Heart left ventricle (tissue), 13 donors: ENCODE measurements around the gene MOSPD3.

Experiments used
- POLR2A ChIP-seq, 2 donors: fragments of 450-650 bp; IDR thresholded peaks; one replicate each; pipeline ENCODE4 v1.6.1; 2017; ENCODE audit warnings: antibody characterized with exemption in 2 of 2, mild to moderate bottlenecking in 2 of 2, moderate library complexity in 2 of 2
- TF ChIP-seq, protein P1 (sequence below), 12 donors: fragments of 200-600 bp; sonication (generic) in 4 of 12; IDR thresholded peaks; one replicate each; pipeline versions ENCODE4 v1.5.0 to v1.8.0; 2018 to 2022; ENCODE audit warnings: antibody characterized with exemption in 12 of 12, mild to moderate bottlenecking in 5 of 12
- donor health status: ischemic (EF 13 %, LVEDD 7.1; RV severe dilation, severe dysfunction).
- donor health status: DM: no; HTN: yes; CAD: no.
- donor health status: DM: no; HTN: no; CAD: no.
- donor health status: ischemic (EF 25% LVEDD 6.9; RV normal size, moderate dysfunction).
- donor health status: ischemic (EF 25% LVEDD 5.7; RV mildly dilated, moderate dysfunction).
- donor health status: ischemic (EF 35%, LVEDD 5.7; RV mildly dilated, moderate dysfunction).
- donor health status: nonischemic (EF 11% LVEDD 7.7; RV severe dilation, severe dysfunction).
- donor health status: DM: yes; HTN: yes; CAD: no.
- donor health status: PGD.
- donor health status: ischemic (EF 29% LVEDD 5.4; RV normal size, mild dysfunction).
- donor health status: nonischemic (EF 23%, LVEDD 6.1; RV moderate dilation, normal function).

DNA sequence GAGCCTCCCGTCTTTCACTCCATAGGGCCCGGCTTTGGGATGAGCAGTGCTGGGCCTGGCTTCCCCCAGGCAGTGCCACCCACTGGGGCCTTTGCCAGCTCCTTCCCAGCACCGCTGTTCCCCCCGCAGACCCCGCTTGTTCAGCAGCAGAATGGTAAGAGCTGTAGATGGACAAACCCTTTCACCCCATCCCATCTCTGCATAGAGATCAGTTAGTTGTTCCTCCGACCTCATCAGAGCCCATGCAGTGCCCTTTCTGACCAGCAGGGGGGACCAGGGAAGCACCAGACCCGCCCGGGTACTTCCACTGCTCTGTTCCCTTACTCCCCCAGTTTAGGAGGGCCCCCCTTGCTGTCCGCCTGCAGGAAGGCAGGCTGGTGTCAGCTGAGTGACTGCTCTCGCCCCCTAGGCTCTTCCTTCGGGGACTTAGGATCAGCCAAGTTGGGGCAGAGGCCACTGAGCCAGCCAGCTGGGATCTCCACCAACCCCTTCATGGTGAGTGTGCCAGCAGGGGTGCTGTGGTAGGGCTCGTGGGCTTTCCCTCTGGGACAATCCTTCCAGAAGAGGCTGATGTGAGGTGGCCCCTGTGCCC is 48.4 kb upstream of the MOSPD3 start:
- TF ChIP-seq, protein P1, sequence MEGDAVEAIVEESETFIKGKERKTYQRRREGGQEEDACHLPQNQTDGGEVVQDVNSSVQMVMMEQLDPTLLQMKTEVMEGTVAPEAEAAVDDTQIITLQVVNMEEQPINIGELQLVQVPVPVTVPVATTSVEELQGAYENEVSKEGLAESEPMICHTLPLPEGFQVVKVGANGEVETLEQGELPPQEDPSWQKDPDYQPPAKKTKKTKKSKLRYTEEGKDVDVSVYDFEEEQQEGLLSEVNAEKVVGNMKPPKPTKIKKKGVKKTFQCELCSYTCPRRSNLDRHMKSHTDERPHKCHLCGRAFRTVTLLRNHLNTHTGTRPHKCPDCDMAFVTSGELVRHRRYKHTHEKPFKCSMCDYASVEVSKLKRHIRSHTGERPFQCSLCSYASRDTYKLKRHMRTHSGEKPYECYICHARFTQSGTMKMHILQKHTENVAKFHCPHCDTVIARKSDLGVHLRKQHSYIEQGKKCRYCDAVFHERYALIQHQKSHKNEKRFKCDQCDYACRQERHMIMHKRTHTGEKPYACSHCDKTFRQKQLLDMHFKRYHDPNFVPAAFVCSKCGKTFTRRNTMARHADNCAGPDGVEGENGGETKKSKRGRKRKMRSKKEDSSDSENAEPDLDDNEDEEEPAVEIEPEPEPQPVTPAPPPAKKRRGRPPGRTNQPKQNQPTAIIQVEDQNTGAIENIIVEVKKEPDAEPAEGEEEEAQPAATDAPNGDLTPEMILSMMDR (IDR thresholded peaks at IDR 0.05), result peak; percentile 89 to 96 (median 94)
- TF ChIP-seq POLR2A (IDR thresholded peaks at IDR 0.05), result no peak
